Endothelial cell of umbilical vein (primary cell): Measurements from ENCODE around the gene SOCS4. TPM values are rescaled to one million over a fixed set of nuclear protein-coding genes. Genes with fewer than 3 reads are reported as not detected.

Source experiments
- BruUV-seq: library from RNA; stranded (reverse); fragments of 400-500 nt; replicated peaks from 2 replicates; lab custom pipeline; 2021; lab: Mats Ljungman, UMichigan
- CTCF ChIA-PET: fragments of 300-600, 350-600 bp; sonication (Branson Sonifier 250); formaldehyde crosslinking; loops from one replicate; lab custom pipeline; 2021; ENCODE audit warnings: antibody characterized with exemption, inconsistent platforms; lab: Charles Lee
- POLR2A ChIA-PET: fragments of 300-600, 350-600 bp; sonication (Branson Sonifier 250); formaldehyde crosslinking; loops from one replicate; lab custom pipeline; 2021; ENCODE audit warnings: antibody characterized with exemption, inconsistent platforms; lab: Charles Lee
- DNase-seq: peaks from one replicate; pipeline ENCODE4 v3.0.0-alpha.2; 2011; ENCODE audit warnings: low read depth, low spot score
- FAIRE-seq: peaks from 2 replicates; lab custom pipeline; 2011; peaks lifted over from hg19 to GRCh38; lab: Jason Lieb, UNC
- H2AFZ ChIP-seq: 2 replicates; pipeline ENCODE4 v1.6.0; 2012; ENCODE audit warnings: low read depth, low read length, control low read depth, inconsistent platforms
- H3K27ac ChIP-seq: 2 replicates; pipeline ENCODE4 v1.5.1; 2011; ENCODE audit warnings: low read depth, mild to moderate bottlenecking, control low read depth, low read length, moderate library complexity; ENCODE audit not compliant: insufficient read depth
- H3K27me3 ChIP-seq, 2 experiments: 2 replicates each; pipeline versions ENCODE4 v1.6.0 to v1.6.1; 2011; ENCODE audit warnings: low read length in 2 of 2, mixed read lengths in 1 of 2; ENCODE audit not compliant: control insufficient read depth in 2 of 2, insufficient read depth in 2 of 2
- H3K36me3 ChIP-seq, 2 experiments: 2 replicates in 1 of 2; 3 replicates in 1 of 2; pipeline ENCODE4 v1.5.1; 2011; ENCODE audit warnings: low read length in 2 of 2, mild to moderate bottlenecking in 1 of 2, moderate library complexity in 1 of 2; ENCODE audit not compliant: control insufficient read depth in 2 of 2, insufficient read depth in 2 of 2; ENCODE audit errors: extremely low read depth in 1 of 2
- H3K4me1 ChIP-seq: 3 replicates; pipeline ENCODE4 v1.5.1; 2011; ENCODE audit warnings: mild to moderate bottlenecking, low read length; ENCODE audit not compliant: control insufficient read depth, insufficient read depth; ENCODE audit errors: extremely low read depth
- H3K4me2 ChIP-seq: 2 replicates; pipeline ENCODE4 v1.6.1; 2011; ENCODE audit warnings: low read length, control low read depth, mixed read lengths; ENCODE audit not compliant: insufficient read depth
- H3K4me3 ChIP-seq, 3 experiments: fragments of 200-600 bp in 1 of 3; sonication (generic), shearing (Covaris generic) in 1 of 3; replicated peaks in 1 of 3; 2 replicates each; pipeline ENCODE4 v1.5.1; 2011 to 2016; ENCODE audit warnings: control low read depth in 3 of 3, low read length in 3 of 3, mild to moderate bottlenecking in 2 of 3, inconsistent platforms in 1 of 3, low read depth in 1 of 3, moderate library complexity in 1 of 3; ENCODE audit not compliant: insufficient read depth in 1 of 3
- H3K79me2 ChIP-seq: 2 replicates; pipeline ENCODE4 v1.6.0; 2012; ENCODE audit warnings: low read length, inconsistent platforms; ENCODE audit not compliant: control insufficient read depth, insufficient read depth
- H3K9ac ChIP-seq: replicated peaks from 2 replicates; pipeline ENCODE3; 2011; ENCODE audit warnings: low read length, control low read depth; ENCODE audit not compliant: insufficient read depth; ENCODE audit errors: extremely low read depth
- H3K9me1 ChIP-seq: replicated peaks from 3 replicates; pipeline ENCODE4 v1.6.0; 2011; ENCODE audit warnings: mild to moderate bottlenecking, low read length; ENCODE audit not compliant: control insufficient read depth, insufficient read depth; ENCODE audit errors: extremely low read depth
- H3K9me3 ChIP-seq: replicated peaks from 2 replicates; pipeline ENCODE4 v1.5.1; 2012; ENCODE audit warnings: low read length, inconsistent platforms; ENCODE audit not compliant: control insufficient read depth, insufficient read depth
- H4K20me1 ChIP-seq: replicated peaks from 2 replicates; pipeline ENCODE3; 2011; ENCODE audit warnings: mild to moderate bottlenecking, low read length; ENCODE audit not compliant: control insufficient read depth, insufficient read depth; ENCODE audit errors: extremely low read depth
- POLR2AphosphoS5 ChIP-seq: IDR thresholded peaks from 2 replicates; pipeline ENCODE4 v1.6.1; 2012; ENCODE audit warnings: low read depth, mild to moderate bottlenecking, control low read depth, low read length, moderate library complexity; ENCODE audit not compliant: insufficient read depth
- dilution Hi-C: fragments of 300-500 bp; cut with MboI; formaldehyde crosslinking; loops from one replicate; pipeline ENCODE4 v1.15.0; 2019; ENCODE audit warnings: low sequenced_read_pairs; ENCODE audit not compliant: extremely low pct_ligation_motif_present
- intact Hi-C: fragments of 100-400 bp; cut with micrococcal nuclease; formaldehyde crosslinking; loops from one replicate; pipeline ENCODE4 v1.10.0; 2022
- polyA plus RNA-seq, 4 experiments: library from polyadenylated mRNA; depleted of rRNA in 3 of 4; stranded (reverse) in 3 of 4; unstranded in 1 of 4; fragments of >200 nt; gene quantifications; 2 replicates each; pipeline versions ENCODE4 v1.2.1 to v1.2.3, GENCODE V29; 2011 to 2012; ENCODE audit warnings: missing spikeins in 1 of 4
- total RNA-seq: library from RNA; stranded (reverse); gene quantifications from 2 replicates; pipeline ENCODE4 v1.2.3, GENCODE V29; 2021
- TF ChIP-seq, protein P1 (sequence below), 2 donors: IDR thresholded peaks; 1 replicate in 1 of 2; 2 replicates in 1 of 2; pipeline ENCODE4 v1.5.1; 2011; ENCODE audit warnings: low read length in 2 of 2, mild to moderate bottlenecking in 2 of 2, moderate library complexity in 2 of 2, control low read depth in 1 of 2, inconsistent platforms in 1 of 2, low read depth in 1 of 2; ENCODE audit not compliant: insufficient read depth in 1 of 2; ENCODE audit errors: extremely low read depth in 1 of 2

Gene SOCS4
- total and polyA plus RNA-seq, 2 donors (not counting 3 experiments of a cell fraction or from before 2014, with no cell fraction given): 6.4 to 26.7 TPM

DNA sequence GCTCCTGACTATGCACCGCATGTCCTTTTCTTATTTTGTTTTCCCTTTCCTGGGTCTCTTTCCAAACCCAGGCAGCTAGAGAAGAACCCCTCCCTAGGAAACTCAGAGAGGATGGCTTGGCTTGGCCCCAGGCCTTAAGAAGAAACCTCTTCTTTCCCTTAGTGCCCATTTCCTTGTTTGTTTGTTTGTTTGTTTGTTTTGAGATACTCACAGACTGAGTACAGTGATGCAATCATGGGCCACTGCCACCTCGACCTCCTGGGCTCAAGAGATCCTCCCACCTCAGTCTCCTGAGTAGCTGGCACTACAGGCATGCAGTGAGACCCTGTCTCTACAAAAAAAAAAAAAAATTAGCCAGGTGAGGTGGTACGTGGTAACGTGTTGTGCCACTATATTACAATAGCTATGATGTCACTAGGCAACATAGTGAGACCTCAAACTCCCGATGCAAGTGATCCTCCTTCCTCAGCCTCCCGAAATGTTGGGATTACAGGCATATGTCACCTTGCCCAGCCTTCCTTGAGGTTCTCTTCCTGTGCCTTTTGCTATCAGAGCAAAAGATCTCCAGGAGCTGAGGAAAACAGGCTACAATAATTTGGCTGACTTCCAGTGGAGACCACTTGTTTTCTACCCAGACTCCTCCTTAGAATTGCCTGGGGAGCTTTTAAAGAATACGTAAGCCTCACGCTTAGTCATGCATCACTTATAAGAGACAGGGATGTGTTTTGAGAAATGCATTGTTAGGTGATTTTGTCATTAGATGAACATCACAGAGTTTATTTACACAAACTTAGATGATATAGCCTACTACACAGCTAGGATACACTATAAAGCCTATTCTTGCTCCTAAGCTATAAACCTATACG lies 67.5 kb downstream of the SOCS4 start:
- Histone ChIP-seq H2AFZ (no peak overlapping the region), H3K27ac (no peak overlapping the region), H3K79me2 (no peaks in the 10 kb centered on the region), H3K9me1 (no peaks in the 10 kb centered on the region), H3K9me3 (no peaks in the 10 kb centered on the region), H3K4me1 (no peaks in the 10 kb centered on the region), H3K4me3 (no peak overlapping the region), H3K27me3 (no peaks in the 10 kb centered on the region), H3K9ac (no peak overlapping the region), H3K36me3 (no peaks in the 10 kb centered on the region), H4K20me1 (no peaks in the 10 kb centered on the region), H3K4me2 (no peak overlapping the region)
- no peak for TF ChIP-seq POLR2AphosphoS5
- TF ChIP-seq, protein P1, sequence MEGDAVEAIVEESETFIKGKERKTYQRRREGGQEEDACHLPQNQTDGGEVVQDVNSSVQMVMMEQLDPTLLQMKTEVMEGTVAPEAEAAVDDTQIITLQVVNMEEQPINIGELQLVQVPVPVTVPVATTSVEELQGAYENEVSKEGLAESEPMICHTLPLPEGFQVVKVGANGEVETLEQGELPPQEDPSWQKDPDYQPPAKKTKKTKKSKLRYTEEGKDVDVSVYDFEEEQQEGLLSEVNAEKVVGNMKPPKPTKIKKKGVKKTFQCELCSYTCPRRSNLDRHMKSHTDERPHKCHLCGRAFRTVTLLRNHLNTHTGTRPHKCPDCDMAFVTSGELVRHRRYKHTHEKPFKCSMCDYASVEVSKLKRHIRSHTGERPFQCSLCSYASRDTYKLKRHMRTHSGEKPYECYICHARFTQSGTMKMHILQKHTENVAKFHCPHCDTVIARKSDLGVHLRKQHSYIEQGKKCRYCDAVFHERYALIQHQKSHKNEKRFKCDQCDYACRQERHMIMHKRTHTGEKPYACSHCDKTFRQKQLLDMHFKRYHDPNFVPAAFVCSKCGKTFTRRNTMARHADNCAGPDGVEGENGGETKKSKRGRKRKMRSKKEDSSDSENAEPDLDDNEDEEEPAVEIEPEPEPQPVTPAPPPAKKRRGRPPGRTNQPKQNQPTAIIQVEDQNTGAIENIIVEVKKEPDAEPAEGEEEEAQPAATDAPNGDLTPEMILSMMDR (IDR thresholded peaks at IDR 0.05; ENCODE audit: extremely low read depth in 1 of 2, insufficient read depth in 1 of 2, low read depth in 1 of 2, low read length in 2 of 2): no peak
- intact Hi-C loops: no loop called here
- POLR2A ChIA-PET: interaction anchor here (0.7 kb wide), 1 partner anchor 18 kb away, joined by 3 read pairs; no protein-coding TSS in a partner anchor
- CTCF ChIA-PET: interaction anchor here (4.4 kb wide), 1 partner anchor 66 kb away, joined by 45 read pairs; no protein-coding TSS in a partner anchor
- no TSS peak for BruUV-seq
- FAIRE-seq (no peak), DNase-seq (no peak)
- dilution Hi-C loops: no loop called here
